ENCODE data around the gene TACC2. TPM values are rescaled to one million over a fixed set of nuclear protein-coding genes. Genes with fewer than 3 reads are reported as not detected.

The TACC2 gene
- total and polyA plus RNA-seq, 5 donors from 2014 or later, result not detected

- no peaks in the 10 kb centered on the region for H3K36me3 Mint-ChIP-seq
- no peak overlapping the region for H3K4me3 Mint-ChIP-seq
- peaks cover 9% of the 10 kb centered on the region for H3K4me1 ChIP-seq (ENCODE audit: control insufficient read depth, insufficient read depth, low read length, poor library complexity, severe bottlenecking)
- H3K27ac Mint-ChIP-seq, result no peak overlapping the region
- no peaks in the 10 kb centered on the region for H3K9me3 Mint-ChIP-seq
- H3K36me3 ChIP-seq (ENCODE audit: control insufficient read depth, insufficient read depth, low read length), result no peaks in the 10 kb centered on the region
- no peaks in the 10 kb centered on the region for H3K27me3 ChIP-seq (ENCODE audit: control insufficient read depth, insufficient read depth, low read length)
- H3K4me3 ChIP-seq (ENCODE audit: low read depth, low read length), result no peak overlapping the region
- ATAC-seq (ENCODE audit: low read depth in 2 of 2) (no peak), DNase-seq (no peak)
- peaks cover 0 to 30% (median 8%) of the 10 kb centered on the region in 4 donors for H3K4me1 Mint-ChIP-seq
- no peak overlapping the region for H3K27ac ChIP-seq (ENCODE audit: insufficient read depth, low read length, poor library complexity, severe bottlenecking)
- no peaks in the 10 kb centered on the region for H3K9me3 ChIP-seq (ENCODE audit: control insufficient read depth in 2 of 2, low read length in 2 of 2)
- H3K27me3 Mint-ChIP-seq, result no peaks in the 10 kb centered on the region
These were observed 302.0 kb downstream of the TACC2 start for GRCh38 chr10:122290833-122291532.

- no peaks in the 10 kb centered on the region for H3K36me3 ChIP-seq (ENCODE audit: control insufficient read depth, insufficient read depth, low read length)
- no peaks in the 10 kb centered on the region for H3K36me3 Mint-ChIP-seq
- H3K27me3 ChIP-seq (ENCODE audit: control insufficient read depth, insufficient read depth, low read length), result no peaks in the 10 kb centered on the region
- no peaks in the 10 kb centered on the region for H3K9me3 ChIP-seq (ENCODE audit: control insufficient read depth in 2 of 2, low read length in 2 of 2)
- H3K4me1 Mint-ChIP-seq, result peaks cover 0 to 30% (median 8%) of the 10 kb centered on the region in 4 donors
- no peak overlapping the region for H3K4me3 ChIP-seq (ENCODE audit: low read depth, low read length)
- no peaks in the 10 kb centered on the region for H3K9me3 Mint-ChIP-seq
- no peak overlapping the region for H3K4me3 Mint-ChIP-seq
- no peak overlapping the region for H3K27ac Mint-ChIP-seq
- H3K27me3 Mint-ChIP-seq, result no peaks in the 10 kb centered on the region
- no peak for DNase-seq
- ATAC-seq (ENCODE audit: low read depth in 2 of 2), result no peak
- H3K27ac ChIP-seq (ENCODE audit: insufficient read depth, low read length, poor library complexity, severe bottlenecking), result no peak overlapping the region
- peaks cover 9% of the 10 kb centered on the region for H3K4me1 ChIP-seq (ENCODE audit: control insufficient read depth, insufficient read depth, low read length, poor library complexity, severe bottlenecking)
These were observed 302.8 kb downstream of the TACC2 start for GRCh38 chr10:122291739-122292138.

GRCh38 chr10:122292376-122292775 lies 303.4 kb downstream of the TACC2 start:
- Histone ChIP-seq H3K4me3 (ENCODE audit: low read depth, low read length) (no peak overlapping the region), H3K27ac (ENCODE audit: insufficient read depth, low read length, poor library complexity, severe bottlenecking) (no peak overlapping the region), H3K36me3 (ENCODE audit: control insufficient read depth, insufficient read depth, low read length) (no peaks in the 10 kb centered on the region), H3K27me3 (ENCODE audit: control insufficient read depth, insufficient read depth, low read length) (no peaks in the 10 kb centered on the region), H3K9me3 (ENCODE audit: control insufficient read depth in 2 of 2, low read length in 2 of 2) (no peaks in the 10 kb centered on the region), H3K4me1 (ENCODE audit: control insufficient read depth, insufficient read depth, low read length, poor library complexity, severe bottlenecking) (peaks cover 9% of the 10 kb centered on the region)
- Mint-ChIP-seq H3K27me3 (no peaks in the 10 kb centered on the region), H3K4me1 (peaks cover 0 to 30% (median 8%) of the 10 kb centered on the region in 4 donors), H3K9me3 (no peaks in the 10 kb centered on the region), H3K4me3 (no peak overlapping the region), H3K27ac (no peak overlapping the region), H3K36me3 (no peaks in the 10 kb centered on the region)
- ATAC-seq (ENCODE audit: low read depth in 2 of 2) (no peak), DNase-seq (no peak)

- Mint-ChIP-seq H3K36me3 (no peaks in the 10 kb centered on the region), H3K27ac (no peak overlapping the region), H3K4me3 (no peak overlapping the region), H3K9me3 (no peaks in the 10 kb centered on the region), H3K4me1 (peaks cover 0 to 30% (median 6%) of the 10 kb centered on the region in 4 donors), H3K27me3 (no peaks in the 10 kb centered on the region)
- DNase-seq, result peak in 1 of 3 donors; percentile 25
- H3K9me3 ChIP-seq (ENCODE audit: control insufficient read depth in 2 of 2, low read length in 2 of 2), result no peaks in the 10 kb centered on the region
- peaks cover 9% of the 10 kb centered on the region for H3K4me1 ChIP-seq (ENCODE audit: control insufficient read depth, insufficient read depth, low read length, poor library complexity, severe bottlenecking)
- no peak for ATAC-seq (ENCODE audit: low read depth in 2 of 2)
- no peak overlapping the region for H3K4me3 ChIP-seq (ENCODE audit: low read depth, low read length)
- no peak overlapping the region for H3K27ac ChIP-seq (ENCODE audit: insufficient read depth, low read length, poor library complexity, severe bottlenecking)
- no peaks in the 10 kb centered on the region for H3K27me3 ChIP-seq (ENCODE audit: control insufficient read depth, insufficient read depth, low read length)
- H3K36me3 ChIP-seq (ENCODE audit: control insufficient read depth, insufficient read depth, low read length), result no peaks in the 10 kb centered on the region
These were observed 304.4 kb downstream of the TACC2 start for GRCh38 chr10:122293156-122293960.

GRCh38 chr10:122293961-122294380 lies 305.0 kb downstream of the TACC2 start:
- Mint-ChIP-seq H3K4me1 (peaks cover 0 to 35% (median 8%) of the 10 kb centered on the region in 4 donors), H3K9me3 (no peaks in the 10 kb centered on the region), H3K27me3 (peaks cover 4% of the 10 kb centered on the region), H3K4me3 (no peak overlapping the region), H3K27ac (no peak overlapping the region), H3K36me3 (no peaks in the 10 kb centered on the region)
- Histone ChIP-seq H3K9me3 (ENCODE audit: control insufficient read depth in 2 of 2, low read length in 2 of 2) (no peaks in the 10 kb centered on the region), H3K27me3 (ENCODE audit: control insufficient read depth, insufficient read depth, low read length) (no peaks in the 10 kb centered on the region), H3K36me3 (ENCODE audit: control insufficient read depth, insufficient read depth, low read length) (no peaks in the 10 kb centered on the region), H3K27ac (ENCODE audit: insufficient read depth, low read length, poor library complexity, severe bottlenecking) (no peak overlapping the region), H3K4me3 (ENCODE audit: low read depth, low read length) (no peak overlapping the region), H3K4me1 (ENCODE audit: control insufficient read depth, insufficient read depth, low read length, poor library complexity, severe bottlenecking) (peaks cover 14% of the 10 kb centered on the region)
- ATAC-seq (ENCODE audit: low read depth in 2 of 2) (no peak), DNase-seq (no peak)

- DNase-seq (no peak), ATAC-seq (ENCODE audit: low read depth in 2 of 2) (no peak)
- Histone ChIP-seq H3K27ac (ENCODE audit: insufficient read depth, low read length, poor library complexity, severe bottlenecking) (no peak overlapping the region), H3K27me3 (ENCODE audit: control insufficient read depth, insufficient read depth, low read length) (no peaks in the 10 kb centered on the region), H3K4me3 (ENCODE audit: low read depth, low read length) (no peak overlapping the region), H3K9me3 (ENCODE audit: control insufficient read depth in 2 of 2, low read length in 2 of 2) (no peaks in the 10 kb centered on the region), H3K4me1 (ENCODE audit: control insufficient read depth, insufficient read depth, low read length, poor library complexity, severe bottlenecking) (peaks cover 15% of the 10 kb centered on the region), H3K36me3 (ENCODE audit: control insufficient read depth, insufficient read depth, low read length) (no peaks in the 10 kb centered on the region)
- Mint-ChIP-seq H3K27me3 (peaks cover 8% of the 10 kb centered on the region), H3K9me3 (no peaks in the 10 kb centered on the region), H3K36me3 (no peaks in the 10 kb centered on the region), H3K4me3 (peak overlapping the region in 1 of 4 donors; percentile 24), H3K27ac (peak overlapping the region in 1 of 3 donors; percentile 69), H3K4me1 (peaks cover 0 to 37% (median 8%) of the 10 kb centered on the region in 4 donors)
These were observed 305.8 kb downstream of the TACC2 start for GRCh38 chr10:122294511-122295450.

GRCh38 chr10:122295451-122295809 lies 306.5 kb downstream of the TACC2 start:
- H3K9me3 ChIP-seq (ENCODE audit: control insufficient read depth in 2 of 2, low read length in 2 of 2), result no peaks in the 10 kb centered on the region
- ATAC-seq (ENCODE audit: low read depth in 2 of 2) (peak in 1 of 2 donors; percentile 28), DNase-seq (peak in 1 of 3 donors; percentile 43)
- Mint-ChIP-seq H3K36me3 (no peaks in the 10 kb centered on the region), H3K9me3 (no peaks in the 10 kb centered on the region), H3K27ac (no peak overlapping the region), H3K27me3 (peaks cover 15% of the 10 kb centered on the region), H3K4me1 (peaks cover 0 to 31% (median 8%) of the 10 kb centered on the region in 4 donors), H3K4me3 (peak overlapping the region in 1 of 4 donors; percentile 22)
- peaks cover 15% of the 10 kb centered on the region for H3K4me1 ChIP-seq (ENCODE audit: control insufficient read depth, insufficient read depth, low read length, poor library complexity, severe bottlenecking)
- H3K36me3 ChIP-seq (ENCODE audit: control insufficient read depth, insufficient read depth, low read length), result no peaks in the 10 kb centered on the region
- H3K27me3 ChIP-seq (ENCODE audit: control insufficient read depth, insufficient read depth, low read length), result no peaks in the 10 kb centered on the region
- H3K4me3 ChIP-seq (ENCODE audit: low read depth, low read length), result no peak overlapping the region
- no peak overlapping the region for H3K27ac ChIP-seq (ENCODE audit: insufficient read depth, low read length, poor library complexity, severe bottlenecking)
